Kidney epithelial cell (primary cell): ENCODE results near the gene POU3F1. TPM values are rescaled to one million over a fixed set of nuclear protein-coding genes. Genes with fewer than 3 reads are reported as not detected.
A peak's percentile ranks its signal among the peaks of the same experiment; 100 is the strongest.

ENCODE experiments used
- DNase-seq: peaks from one replicate; pipeline ENCODE4 v3.0.0-alpha.2; 2010; ENCODE audit warnings: low read depth
- H3K27me3 ChIP-seq: 2 replicates; pipeline ENCODE4 v1.6.0; 2011; ENCODE audit warnings: low read length; ENCODE audit not compliant: control insufficient read depth, insufficient read depth
- H3K36me3 ChIP-seq: 2 replicates; pipeline ENCODE4 v1.5.1; 2011; ENCODE audit warnings: low read length; ENCODE audit not compliant: control insufficient read depth, insufficient read depth
- H3K4me3 ChIP-seq: 2 replicates; pipeline ENCODE4 v1.5.1; 2011; ENCODE audit warnings: low read depth, mild to moderate bottlenecking, control low read depth, low read length
- CTCF ChIP-seq: IDR thresholded peaks from 2 replicates; pipeline ENCODE4 v1.5.1; 2011; ENCODE audit warnings: mild to moderate bottlenecking, moderate library complexity, low read length, control low read depth, inconsistent platforms; ENCODE audit not compliant: insufficient read depth, poor library complexity, severe bottlenecking
- total RNA-seq: library from RNA; depleted of rRNA; stranded (reverse); fragments of >200 nt; gene quantifications from 2 replicates; pipeline ENCODE4 v1.2.3, GENCODE V29; 2015

Gene POU3F1
- total RNA-seq, 1 donor from 2014 or later = 0.08 TPM

- Histone ChIP-seq H3K36me3 (no peaks in the 10 kb centered on the region), H3K4me3 (no peak overlapping the region), H3K27me3 (peaks cover 44% of the 10 kb centered on the region)
- peak; percentile 22 for TF ChIP-seq CTCF
- DNase-seq = no peak
Observed at GRCh38 chr1:38050397-38051078, 3.9 kb upstream of the POU3F1 start.

- no peak for DNase-seq
- TF ChIP-seq CTCF = no peak
- Histone ChIP-seq H3K36me3 (no peaks in the 10 kb centered on the region), H3K27me3 (peaks cover 62% of the 10 kb centered on the region), H3K4me3 (peak overlapping the region; percentile 41)
Observed at GRCh38 chr1:38047603-38048141, 1.1 kb upstream of the POU3F1 start.

GRCh38 chr1:38046884-38047602 lies 450 bp upstream of the POU3F1 start:
- no peak for DNase-seq
- Histone ChIP-seq H3K27me3 (peaks cover 67% of the 10 kb centered on the region), H3K36me3 (no peaks in the 10 kb centered on the region), H3K4me3 (peak overlapping the region; percentile 41)
- no peak for TF ChIP-seq CTCF

- Histone ChIP-seq H3K36me3 (no peaks in the 10 kb centered on the region), H3K4me3 (no peak overlapping the region), H3K27me3 (peaks cover 66% of the 10 kb centered on the region)
- DNase-seq = no peak
- TF ChIP-seq CTCF = no peak
Observed at GRCh38 chr1:38045401-38046332, 926 bp downstream of the POU3F1 start.

GRCh38 chr1:38044221-38045215 lies 2.1 kb downstream of the POU3F1 start:
- H3K36me3 ChIP-seq = no peaks in the 10 kb centered on the region
- DNase-seq = no peak
- peak overlapping the region; percentile 24 for H3K4me3 ChIP-seq
- no peak for TF ChIP-seq CTCF
- peaks cover 63% of the 10 kb centered on the region for H3K27me3 ChIP-seq
